ENCODE measurements around the gene SHISA5.

Gene SHISA5

DNA sequence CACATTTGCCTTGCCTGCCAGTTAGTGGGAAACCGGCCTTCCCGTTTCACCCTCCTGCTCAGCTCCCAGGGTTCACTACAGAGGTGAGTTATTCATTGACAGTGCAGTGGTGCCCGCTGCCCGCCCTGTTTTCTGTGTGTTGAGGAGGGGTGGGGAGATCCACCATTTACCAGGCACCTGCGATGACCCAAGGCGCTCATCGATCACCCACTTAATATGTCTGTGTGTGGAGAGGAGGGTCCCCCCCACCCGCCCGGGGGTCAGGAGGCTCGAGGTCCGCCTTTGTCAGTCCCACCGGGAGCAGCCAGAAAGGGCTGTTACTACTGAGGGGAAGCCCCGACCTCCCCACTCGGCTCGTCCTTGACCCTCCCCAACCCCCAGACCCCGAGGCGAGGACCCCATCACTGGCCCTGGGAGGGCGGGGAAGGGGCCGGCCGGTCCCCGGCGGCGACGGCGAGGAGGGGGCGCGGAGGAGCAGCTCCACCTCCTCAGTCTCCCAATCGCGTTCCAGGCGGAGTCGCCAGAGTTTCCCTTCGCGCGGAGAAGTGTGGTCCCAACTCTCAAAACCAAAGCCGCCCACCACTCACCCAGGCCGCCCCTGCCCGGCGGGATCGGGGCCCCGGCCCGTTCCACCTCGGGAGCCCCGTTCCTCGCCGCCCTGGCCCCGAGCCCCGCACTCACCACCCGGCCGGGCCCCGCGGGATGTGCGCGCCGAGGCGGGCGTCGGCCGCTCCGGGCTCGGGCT, 75.2 kb downstream of the SHISA5 start:
- DNase-seq = no peak

DNA sequence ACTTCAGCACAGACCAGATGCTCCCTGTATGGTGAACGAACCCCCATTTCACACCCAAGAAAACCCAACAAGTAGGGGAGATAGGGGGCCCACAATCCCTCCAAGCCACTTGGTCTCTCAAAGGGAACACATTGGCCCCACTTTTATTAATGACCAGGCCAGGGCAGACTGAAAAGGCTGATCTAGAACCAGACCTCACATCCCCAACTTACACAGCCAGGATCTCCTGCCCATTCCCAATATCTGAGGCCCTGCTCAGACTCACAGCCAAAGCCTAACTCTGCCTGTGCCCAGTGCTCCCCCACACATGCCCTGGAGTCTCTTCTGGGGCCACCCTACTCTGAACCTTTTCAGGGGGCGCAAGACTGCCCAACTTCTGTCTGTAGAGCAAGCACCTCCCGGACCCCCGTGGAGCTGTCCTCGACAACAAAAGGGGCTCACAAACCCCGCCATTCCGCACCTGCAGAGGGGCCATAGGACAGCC, 75.8 kb downstream of the SHISA5 start:
- no peak for DNase-seq

GRCh38 chr3:48427630-48427962, 76.4 kb downstream of the SHISA5 start:
- DNase-seq = no peak

- no peak for DNase-seq
Measured at GRCh38 chr3:48426944-48427629, 76.9 kb downstream of the SHISA5 start.

GRCh38 chr3:48426401-48426909, 77.5 kb downstream of the SHISA5 start:
- no peak for DNase-seq

DNA sequence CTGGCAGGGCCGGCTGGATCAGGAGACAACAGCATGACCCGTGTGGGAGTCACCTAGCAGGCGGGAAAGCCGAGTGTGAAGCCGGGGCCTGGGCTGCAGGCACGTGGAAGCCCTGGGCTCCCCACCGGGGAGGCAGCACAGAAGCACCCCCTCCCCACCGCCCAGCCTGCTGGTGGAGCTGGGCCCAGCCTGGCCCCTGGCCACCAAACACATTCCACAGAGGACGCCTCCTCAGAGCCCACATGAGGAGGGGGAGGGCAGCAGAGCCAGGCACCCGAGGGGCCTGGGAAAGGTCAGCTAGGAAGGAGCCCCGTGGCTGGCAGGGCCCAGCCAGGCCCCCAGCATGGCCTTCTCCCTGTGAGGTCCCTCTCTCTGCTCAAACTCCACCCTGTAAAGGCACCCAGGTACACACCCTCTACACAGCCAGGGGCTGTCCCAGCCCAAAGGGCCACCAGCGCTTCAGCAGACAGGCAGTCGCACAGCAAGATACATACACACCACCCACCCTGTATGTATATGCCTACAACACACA, 78.6 kb downstream of the SHISA5 start:
- no peak for DNase-seq

- DNase-seq = no peak
Measured at GRCh38 chr3:48423883-48424695, 79.9 kb downstream of the SHISA5 start.

GRCh38 chr3:48423241-48423882, 80.6 kb downstream of the SHISA5 start:
- DNase-seq = no peak

GRCh38 chr3:48422681-48423080, 81.3 kb downstream of the SHISA5 start:
- DNase-seq = no peak

- DNase-seq = no peak
Measured at GRCh38 chr3:48422272-48422671, 81.7 kb downstream of the SHISA5 start.

- no peak for DNase-seq
Measured at GRCh38 chr3:48420561-48420960, 83.4 kb downstream of the SHISA5 start.

- no peak for DNase-seq
Measured at GRCh38 chr3:48419597-48419996, 84.4 kb downstream of the SHISA5 start.

GRCh38 chr3:48419149-48419548, 84.8 kb downstream of the SHISA5 start:
- no peak for DNase-seq

DNA sequence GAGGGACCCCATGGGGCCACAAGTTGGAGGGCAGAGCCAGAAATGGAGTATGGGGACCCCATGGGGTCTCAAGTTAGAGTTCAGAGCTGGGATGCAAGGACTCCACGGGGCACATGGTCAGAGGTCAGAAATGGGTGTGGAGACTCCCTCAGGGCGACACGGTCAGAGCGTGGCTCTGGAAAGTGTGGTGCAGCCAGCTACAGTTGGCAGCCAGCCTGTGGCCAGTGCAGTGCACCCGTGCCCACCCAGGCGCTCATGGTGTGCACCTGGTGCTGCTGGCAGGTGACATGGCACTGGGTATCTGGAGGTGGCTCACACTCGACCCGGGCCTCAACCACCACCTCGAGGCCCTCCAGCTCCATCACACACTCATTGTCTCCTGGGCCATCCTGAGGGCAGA, 85.3 kb downstream of the SHISA5 start:
- no peak for DNase-seq

DNA sequence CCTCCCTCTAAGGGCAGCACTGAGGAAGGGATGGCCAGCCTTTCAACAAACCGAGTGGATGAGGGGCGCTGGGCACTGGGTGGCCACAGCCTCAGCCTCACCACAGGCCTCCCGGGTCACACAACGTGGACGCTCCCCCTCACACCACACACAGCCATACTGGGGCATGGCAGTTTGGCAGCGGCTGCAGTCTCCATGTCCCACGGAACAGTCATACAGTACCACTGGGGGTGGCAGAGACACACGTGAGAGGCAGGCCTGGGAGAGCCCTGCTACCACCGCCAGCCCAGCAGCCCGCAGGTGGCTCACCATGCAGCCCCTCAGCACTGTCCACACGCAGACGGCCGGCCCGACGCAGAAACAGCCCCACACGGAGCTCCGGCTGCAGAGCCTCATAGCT, 85.8 kb downstream of the SHISA5 start:
- DNase-seq = no peak
